DOHH2 (cell line): Measurements from ENCODE around the gene COL5A1.
"Not testable (repeated sequence)": the region's sequence is repeated elsewhere in the genome, so short reads cannot be mapped to it uniquely, and the experiment has no call there.

Experiments
- H3F3A ChIP-seq: fragments of 200-600 bp; sonication (generic), shearing (Covaris generic); 2 replicates; pipeline ENCODE4 v1.6.0; 2016; ENCODE audit warnings: antibody characterized with exemption, mild to moderate bottlenecking; ENCODE audit not compliant: control insufficient read depth, insufficient read depth
- H3K27ac ChIP-seq: fragments of 200-600 bp; sonication (generic); 2 replicates; pipeline ENCODE4 v1.5.1; 2014; ENCODE audit warnings: low read depth, mild to moderate bottlenecking, low read length, moderate library complexity
- H3K27me3 ChIP-seq: fragments of 200-600 bp; sonication (generic); 2 replicates; pipeline ENCODE4 v1.6.1; 2014; ENCODE audit warnings: mild to moderate bottlenecking, low read length, mixed read lengths; ENCODE audit not compliant: control insufficient read depth
- H3K36me3 ChIP-seq: fragments of 200-600 bp; sonication (generic); 2 replicates; pipeline ENCODE4 v1.6.1; 2014; ENCODE audit warnings: mild to moderate bottlenecking, low read length, moderate library complexity, mixed read lengths; ENCODE audit not compliant: control insufficient read depth
- H3K4me1 ChIP-seq: fragments of 200-600 bp; sonication (generic); 2 replicates; pipeline ENCODE4 v1.6.1; 2014; ENCODE audit warnings: mild to moderate bottlenecking, low read length, mixed read lengths; ENCODE audit not compliant: control insufficient read depth
- H3K4me2 ChIP-seq: fragments of 200-600 bp; sonication (generic); 2 replicates; pipeline ENCODE4 v1.6.0; 2014; ENCODE audit warnings: mild to moderate bottlenecking, low read length, moderate library complexity
- H3K4me3 ChIP-seq: fragments of 200-600 bp; sonication (generic); 2 replicates; pipeline ENCODE4 v1.5.1; 2014; ENCODE audit warnings: mild to moderate bottlenecking, low read length, mixed read lengths
- H3K79me2 ChIP-seq: fragments of 200-600 bp; sonication (generic); 2 replicates; pipeline ENCODE4 v1.6.1; 2014; ENCODE audit warnings: mild to moderate bottlenecking, low read length, mixed read lengths; ENCODE audit not compliant: control insufficient read depth
- H3K9me2 ChIP-seq: fragments of 200-600 bp; sonication (generic); replicated peaks from 2 replicates; pipeline ENCODE4 v1.6.1; 2014; ENCODE audit warnings: mild to moderate bottlenecking, low read length, mixed read lengths; ENCODE audit not compliant: control insufficient read depth
- H3K9me3 ChIP-seq: fragments of 200-600 bp; sonication (generic); 2 replicates; pipeline ENCODE4 v1.6.1; 2014; ENCODE audit warnings: antibody characterized with exemption, low read length, mixed read lengths; ENCODE audit not compliant: control insufficient read depth, insufficient read depth
- H4K20me1 ChIP-seq: fragments of 200-600 bp; sonication (generic); 2 replicates; pipeline ENCODE4 v1.6.0; 2014; ENCODE audit warnings: low read depth, mild to moderate bottlenecking, antibody characterized with exemption, low read length, moderate library complexity; ENCODE audit not compliant: control insufficient read depth, insufficient read depth
- EZH2phosphoT487 ChIP-seq: fragments of 200-600 bp; sonication (generic); IDR thresholded peaks from 2 replicates; pipeline ENCODE4 v1.6.1; 2017; ENCODE audit warnings: borderline replicate concordance, mild to moderate bottlenecking, antibody characterized with exemption, low read length, moderate library complexity, mixed read lengths
- TF ChIP-seq, protein P1 (sequence below): fragments of 200-600 bp; sonication (generic); IDR thresholded peaks from one replicate; pipeline ENCODE4 v1.5.1; 2014; ENCODE audit warnings: antibody characterized with exemption, mild to moderate bottlenecking, low read depth, low read length; ENCODE audit not compliant: poor library complexity, severe bottlenecking

COL5A1 gene

DNA sequence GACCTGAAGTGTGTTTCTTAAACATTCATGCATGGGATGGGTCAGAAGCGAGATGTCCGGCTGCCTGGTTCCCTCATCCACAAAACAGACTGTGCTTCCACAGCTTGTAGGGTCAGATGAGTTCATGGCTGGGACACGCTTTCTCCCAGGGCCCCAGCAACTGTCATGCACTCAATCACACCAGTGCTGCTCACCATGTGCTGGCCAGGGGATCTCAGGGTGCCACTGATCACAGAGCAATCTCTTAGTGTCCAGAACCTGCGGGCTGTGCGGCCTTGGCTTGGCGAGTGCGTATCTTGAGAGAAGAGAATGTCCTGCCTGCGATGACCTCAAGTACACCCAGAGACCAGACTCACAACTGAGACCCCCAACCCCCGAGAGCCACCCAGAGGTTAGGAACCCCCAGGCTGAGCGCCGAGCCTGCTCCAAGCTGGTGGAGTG, 213.0 kb downstream of the COL5A1 start:
- no peaks in the 10 kb centered on the region; the same call in 1 of the 2 replicates for H3K27me3 ChIP-seq
- no peak overlapping the region for H3K27ac ChIP-seq
- TF ChIP-seq EZH2phosphoT487, result no peak
- TF ChIP-seq, protein P1, sequence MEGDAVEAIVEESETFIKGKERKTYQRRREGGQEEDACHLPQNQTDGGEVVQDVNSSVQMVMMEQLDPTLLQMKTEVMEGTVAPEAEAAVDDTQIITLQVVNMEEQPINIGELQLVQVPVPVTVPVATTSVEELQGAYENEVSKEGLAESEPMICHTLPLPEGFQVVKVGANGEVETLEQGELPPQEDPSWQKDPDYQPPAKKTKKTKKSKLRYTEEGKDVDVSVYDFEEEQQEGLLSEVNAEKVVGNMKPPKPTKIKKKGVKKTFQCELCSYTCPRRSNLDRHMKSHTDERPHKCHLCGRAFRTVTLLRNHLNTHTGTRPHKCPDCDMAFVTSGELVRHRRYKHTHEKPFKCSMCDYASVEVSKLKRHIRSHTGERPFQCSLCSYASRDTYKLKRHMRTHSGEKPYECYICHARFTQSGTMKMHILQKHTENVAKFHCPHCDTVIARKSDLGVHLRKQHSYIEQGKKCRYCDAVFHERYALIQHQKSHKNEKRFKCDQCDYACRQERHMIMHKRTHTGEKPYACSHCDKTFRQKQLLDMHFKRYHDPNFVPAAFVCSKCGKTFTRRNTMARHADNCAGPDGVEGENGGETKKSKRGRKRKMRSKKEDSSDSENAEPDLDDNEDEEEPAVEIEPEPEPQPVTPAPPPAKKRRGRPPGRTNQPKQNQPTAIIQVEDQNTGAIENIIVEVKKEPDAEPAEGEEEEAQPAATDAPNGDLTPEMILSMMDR, result no peak
- no peak overlapping the region for H3K4me2 ChIP-seq
- H3K9me2 ChIP-seq, result no peaks in the 10 kb centered on the region
- H3K9me3 ChIP-seq, result peaks cover 17% of the 10 kb centered on the region
- H4K20me1 ChIP-seq, result no peaks in the 10 kb centered on the region
- no peaks in the 10 kb centered on the region for H3K36me3 ChIP-seq
- H3K4me1 ChIP-seq, result 0 out of 2 replicates have a peak, but pooled peaks cover 3% of the 10 kb centered on the region
- H3F3A ChIP-seq, result no peaks in the 10 kb centered on the region
- H3K4me3 ChIP-seq, result no peak overlapping the region
- no peaks in the 10 kb centered on the region for H3K79me2 ChIP-seq

- Histone ChIP-seq H3K36me3 (no peaks in the 10 kb centered on the region), H3K79me2 (no peaks in the 10 kb centered on the region), H3K4me1 (0 out of 2 replicates have a peak, but pooled peaks cover 3% of the 10 kb centered on the region), H3K4me3 (no peak overlapping the region), H3K9me2 (no peaks in the 10 kb centered on the region), H3F3A (no peaks in the 10 kb centered on the region), H3K27me3 (no peaks in the 10 kb centered on the region; the same call in 1 of the 2 replicates), H3K9me3 (peaks cover 13% of the 10 kb centered on the region), H4K20me1 (no peaks in the 10 kb centered on the region), H3K4me2 (no peak overlapping the region), H3K27ac (no peak overlapping the region)
- TF ChIP-seq EZH2phosphoT487, result no peak
- TF ChIP-seq, protein P1, result no peak
Measured at GRCh38 chr9:134855231-134855899, 213.8 kb downstream of the COL5A1 start.

- H3K9me3 ChIP-seq, result peaks cover 7% of the 10 kb centered on the region
- no peaks in the 10 kb centered on the region for H3F3A ChIP-seq
- no peaks in the 10 kb centered on the region for H3K36me3 ChIP-seq
- no peak overlapping the region for H3K27ac ChIP-seq
- H3K27me3 ChIP-seq, result no peaks in the 10 kb centered on the region; the same call in 1 of the 2 replicates
- H3K9me2 ChIP-seq, result no peaks in the 10 kb centered on the region
- H4K20me1 ChIP-seq, result no peaks in the 10 kb centered on the region
- H3K79me2 ChIP-seq, result no peaks in the 10 kb centered on the region
- no peak overlapping the region for H3K4me2 ChIP-seq
- 0 out of 2 replicates have a peak, but pooled peaks cover 3% of the 10 kb centered on the region for H3K4me1 ChIP-seq
- no peak overlapping the region for H3K4me3 ChIP-seq
- TF ChIP-seq, protein P1, result no peak
- no peak for TF ChIP-seq EZH2phosphoT487
Measured at GRCh38 chr9:134855900-134856377, 214.3 kb downstream of the COL5A1 start.

DNA sequence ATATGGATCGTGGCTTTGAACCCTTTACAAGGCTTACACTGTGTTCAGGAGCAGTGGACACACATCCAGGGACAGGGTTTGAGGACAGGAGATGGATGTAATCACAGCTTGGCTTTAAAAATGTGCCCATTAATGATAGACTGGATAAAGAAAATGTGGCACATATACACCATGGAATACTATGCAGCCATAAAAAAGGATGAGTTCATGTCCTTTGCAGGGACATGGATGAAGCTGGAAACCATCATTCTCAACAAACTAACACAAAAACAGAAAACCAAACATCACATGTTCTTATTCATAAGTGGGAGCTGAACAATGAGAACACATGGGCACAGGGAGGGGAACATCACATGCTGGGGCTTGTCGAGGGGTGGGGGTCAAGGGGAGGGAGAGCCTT, 215.8 kb downstream of the COL5A1 start:
- H3K27ac ChIP-seq, H3K4me3 ChIP-seq, H3K4me2 ChIP-seq, H3F3A ChIP-seq, H3K36me3 ChIP-seq, H3K79me2 ChIP-seq, H3K9me3 ChIP-seq, H3K4me1 ChIP-seq, H4K20me1 ChIP-seq, H3K27me3 ChIP-seq, H3K9me2 ChIP-seq: not testable (repeated sequence)
